Measurements from ENCODE around the gene GPS1.

GPS1 gene

DNA sequence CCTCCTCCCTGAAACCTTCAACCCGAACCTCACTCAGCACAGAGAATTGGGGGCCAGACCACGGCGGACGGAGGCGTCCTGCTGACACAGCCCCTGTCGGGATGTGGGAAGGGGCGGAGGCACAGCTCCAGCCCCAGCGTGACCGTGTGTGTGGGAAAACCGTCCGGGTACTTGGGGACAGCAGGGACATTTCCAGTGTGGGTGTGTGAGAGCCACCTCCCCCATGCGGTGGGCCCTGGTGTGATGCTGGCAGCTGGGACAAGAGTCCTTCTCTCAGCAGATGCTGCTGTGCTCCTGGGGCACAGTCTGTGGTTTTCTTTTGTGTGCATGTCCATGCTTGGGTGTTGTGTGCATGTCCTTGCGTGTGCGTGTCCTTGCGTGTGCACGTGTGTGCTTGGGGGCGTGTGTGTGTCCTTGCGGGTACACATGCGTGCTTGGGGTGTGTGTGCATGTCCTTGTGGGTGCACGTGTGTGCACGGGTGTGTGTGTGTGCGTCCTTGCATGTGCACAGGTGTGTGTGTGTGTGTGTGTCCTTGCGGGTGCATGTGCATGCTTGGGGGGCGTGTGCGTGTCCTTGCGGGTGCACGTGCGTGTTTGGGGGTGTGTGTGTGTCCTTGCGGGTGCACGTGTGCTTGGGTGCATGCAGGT, 45.9 kb upstream of the GPS1 start:
- no peak overlapping the region for H3K9ac ChIP-seq (ENCODE audit: low read length)
- H3K9me3 ChIP-seq (ENCODE audit: insufficient read depth, low read length), result no peaks in the 10 kb centered on the region
- no peaks in the 10 kb centered on the region for H3K4me1 ChIP-seq (ENCODE audit: low read length)
- H3K27ac ChIP-seq (ENCODE audit: low read length), result no peak overlapping the region
- no peaks in the 10 kb centered on the region for H4K20me1 ChIP-seq (ENCODE audit: insufficient read depth, low read length)
- no peak overlapping the region for H2AFZ ChIP-seq (ENCODE audit: low read depth, low read length)
- no peaks in the 10 kb centered on the region for H3K27me3 ChIP-seq (ENCODE audit: low read depth, low read length)
- no peaks in the 10 kb centered on the region for H3K79me2 ChIP-seq (ENCODE audit: low read length)
- H3K4me3 ChIP-seq (ENCODE audit: low read length), result no peak overlapping the region
- no peak overlapping the region for H3K4me2 ChIP-seq (ENCODE audit: low read length)
- TF ChIP-seq, protein P1, sequence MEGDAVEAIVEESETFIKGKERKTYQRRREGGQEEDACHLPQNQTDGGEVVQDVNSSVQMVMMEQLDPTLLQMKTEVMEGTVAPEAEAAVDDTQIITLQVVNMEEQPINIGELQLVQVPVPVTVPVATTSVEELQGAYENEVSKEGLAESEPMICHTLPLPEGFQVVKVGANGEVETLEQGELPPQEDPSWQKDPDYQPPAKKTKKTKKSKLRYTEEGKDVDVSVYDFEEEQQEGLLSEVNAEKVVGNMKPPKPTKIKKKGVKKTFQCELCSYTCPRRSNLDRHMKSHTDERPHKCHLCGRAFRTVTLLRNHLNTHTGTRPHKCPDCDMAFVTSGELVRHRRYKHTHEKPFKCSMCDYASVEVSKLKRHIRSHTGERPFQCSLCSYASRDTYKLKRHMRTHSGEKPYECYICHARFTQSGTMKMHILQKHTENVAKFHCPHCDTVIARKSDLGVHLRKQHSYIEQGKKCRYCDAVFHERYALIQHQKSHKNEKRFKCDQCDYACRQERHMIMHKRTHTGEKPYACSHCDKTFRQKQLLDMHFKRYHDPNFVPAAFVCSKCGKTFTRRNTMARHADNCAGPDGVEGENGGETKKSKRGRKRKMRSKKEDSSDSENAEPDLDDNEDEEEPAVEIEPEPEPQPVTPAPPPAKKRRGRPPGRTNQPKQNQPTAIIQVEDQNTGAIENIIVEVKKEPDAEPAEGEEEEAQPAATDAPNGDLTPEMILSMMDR (IDR thresholded peaks at IDR 0.05; ENCODE audit: low read depth, low read length), result no peak
- no peak for TF ChIP-seq EZH2phosphoT487 (IDR thresholded peaks at IDR 0.05; ENCODE audit: low read depth)
- no peaks in the 10 kb centered on the region for H3K36me3 ChIP-seq (replicated peaks; ENCODE audit: low read depth, low read length)

DNA sequence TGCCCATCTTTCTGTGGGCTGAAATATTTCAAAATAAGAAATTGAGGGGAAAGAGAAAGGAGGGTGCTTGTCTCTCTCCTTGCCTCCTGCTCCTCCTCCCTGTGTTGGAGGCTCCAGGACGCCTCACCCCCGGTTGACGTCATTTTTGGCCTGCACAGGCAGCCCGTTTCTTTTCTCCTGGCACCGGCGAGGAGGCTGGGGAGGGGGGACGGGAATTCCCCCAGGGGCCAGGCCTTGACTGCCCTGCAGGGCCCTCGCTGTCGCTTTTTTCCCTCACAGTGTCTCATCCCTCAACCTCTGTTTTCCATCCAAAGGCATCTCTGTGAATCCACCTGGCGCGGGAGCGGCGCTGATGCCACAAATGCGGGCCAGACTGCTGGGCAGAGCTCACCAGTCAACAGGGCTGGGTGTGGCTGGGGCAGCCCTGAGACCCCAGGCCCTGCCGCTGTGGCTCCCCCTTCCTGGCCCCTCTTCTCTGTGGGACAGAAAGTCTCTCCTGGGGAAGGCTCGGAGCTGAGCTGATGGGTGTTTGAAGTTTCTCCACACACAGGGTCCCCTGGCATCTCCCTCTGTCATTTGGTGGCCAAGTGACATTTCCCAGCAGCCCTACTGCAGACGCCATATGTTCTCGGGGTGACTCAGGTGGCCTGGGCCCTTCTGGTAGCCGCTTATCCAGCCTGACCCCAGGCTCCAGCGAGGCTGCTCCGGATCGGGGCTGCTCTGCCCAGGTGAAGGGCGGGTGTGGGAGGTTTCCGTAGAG, 45.0 kb upstream of the GPS1 start:
- Histone ChIP-seq H3K9ac (ENCODE audit: low read length) (no peak overlapping the region), H3K27ac (ENCODE audit: low read length) (no peak overlapping the region), H3K9me3 (ENCODE audit: insufficient read depth, low read length) (no peaks in the 10 kb centered on the region), H2AFZ (ENCODE audit: low read depth, low read length) (no peak overlapping the region), H3K79me2 (ENCODE audit: low read length) (no peaks in the 10 kb centered on the region), H4K20me1 (ENCODE audit: insufficient read depth, low read length) (no peaks in the 10 kb centered on the region), H3K4me1 (ENCODE audit: low read length) (no peaks in the 10 kb centered on the region), H3K4me2 (ENCODE audit: low read length) (no peak overlapping the region), H3K4me3 (ENCODE audit: low read length) (no peak overlapping the region), H3K27me3 (ENCODE audit: low read depth, low read length) (no peaks in the 10 kb centered on the region), H3K36me3 (replicated peaks; ENCODE audit: low read depth, low read length) (no peaks in the 10 kb centered on the region)
- TF ChIP-seq, protein P1 (IDR thresholded peaks at IDR 0.05; ENCODE audit: low read depth, low read length), result no peak
- TF ChIP-seq EZH2phosphoT487 (IDR thresholded peaks at IDR 0.05; ENCODE audit: low read depth), result no peak

DNA sequence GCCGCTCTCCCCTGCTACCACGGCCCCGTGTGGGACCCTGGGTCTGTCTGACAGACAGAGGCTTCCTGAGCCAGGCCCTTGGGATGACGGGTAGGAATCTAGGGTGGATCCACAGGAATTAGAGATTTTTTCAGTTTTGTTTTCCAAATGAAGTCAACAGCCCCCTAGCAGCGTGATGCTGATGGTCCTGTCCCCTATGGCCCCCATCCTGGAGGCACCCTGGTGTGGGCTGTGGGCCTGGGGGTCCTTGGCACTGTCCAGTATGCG, 44.5 kb upstream of the GPS1 start:
- Histone ChIP-seq H3K79me2 (ENCODE audit: low read length) (no peaks in the 10 kb centered on the region), H3K4me1 (ENCODE audit: low read length) (no peaks in the 10 kb centered on the region), H3K36me3 (replicated peaks; ENCODE audit: low read depth, low read length) (no peaks in the 10 kb centered on the region), H4K20me1 (ENCODE audit: insufficient read depth, low read length) (no peaks in the 10 kb centered on the region), H2AFZ (ENCODE audit: low read depth, low read length) (no peak overlapping the region), H3K4me3 (ENCODE audit: low read length) (no peak overlapping the region), H3K9ac (ENCODE audit: low read length) (no peak overlapping the region), H3K27ac (ENCODE audit: low read length) (no peak overlapping the region), H3K9me3 (ENCODE audit: insufficient read depth, low read length) (no peaks in the 10 kb centered on the region), H3K27me3 (ENCODE audit: low read depth, low read length) (no peaks in the 10 kb centered on the region), H3K4me2 (ENCODE audit: low read length) (no peak overlapping the region)
- TF ChIP-seq, protein P1 (IDR thresholded peaks at IDR 0.05; ENCODE audit: low read depth, low read length), result no peak
- no peak for TF ChIP-seq EZH2phosphoT487 (IDR thresholded peaks at IDR 0.05; ENCODE audit: low read depth)

DNA sequence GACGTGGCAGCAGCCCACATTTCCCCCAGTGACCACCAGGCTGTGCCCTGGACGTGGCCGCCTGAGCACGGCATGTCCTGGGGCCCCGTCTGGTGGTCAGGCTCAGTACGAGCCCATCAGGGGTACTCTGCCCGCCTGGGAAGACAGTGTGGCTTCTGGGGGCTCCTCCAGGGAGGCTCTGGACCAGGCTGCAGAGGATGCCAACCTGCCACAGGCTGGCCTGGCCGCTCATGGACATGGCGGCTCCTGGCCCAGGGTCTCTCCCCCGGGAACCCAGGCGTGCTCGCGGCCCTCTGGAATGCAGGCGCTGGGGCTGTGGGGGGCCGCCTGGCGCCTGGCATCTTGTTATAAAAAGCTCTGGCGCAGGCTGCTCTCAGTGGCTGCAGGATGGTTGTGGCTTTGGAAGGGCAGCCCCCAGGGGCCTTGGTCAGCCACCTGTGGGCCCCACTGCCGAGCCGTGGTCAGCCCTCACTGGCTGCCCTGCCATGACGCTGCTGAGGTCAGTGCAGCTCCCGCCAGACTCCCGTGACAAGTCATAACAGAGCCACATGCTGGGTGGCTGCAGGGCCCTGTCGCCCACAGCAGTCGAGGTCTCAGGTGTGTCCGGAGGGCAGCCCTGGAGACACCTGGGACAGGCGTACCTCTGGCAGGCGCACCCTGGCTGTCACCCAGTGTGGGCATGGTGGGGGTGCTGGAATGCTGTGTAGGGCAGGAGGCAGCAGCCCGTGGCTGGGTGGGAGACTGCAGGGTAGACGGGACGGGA, 44.0 kb upstream of the GPS1 start:
- Histone ChIP-seq H3K27ac (ENCODE audit: low read length) (no peak overlapping the region), H3K79me2 (ENCODE audit: low read length) (no peaks in the 10 kb centered on the region), H3K27me3 (ENCODE audit: low read depth, low read length) (no peaks in the 10 kb centered on the region), H3K36me3 (replicated peaks; ENCODE audit: low read depth, low read length) (no peaks in the 10 kb centered on the region), H4K20me1 (ENCODE audit: insufficient read depth, low read length) (no peaks in the 10 kb centered on the region), H3K4me3 (ENCODE audit: low read length) (no peak overlapping the region), H2AFZ (ENCODE audit: low read depth, low read length) (no peak overlapping the region), H3K9me3 (ENCODE audit: insufficient read depth, low read length) (no peaks in the 10 kb centered on the region), H3K9ac (ENCODE audit: low read length) (no peak overlapping the region), H3K4me2 (ENCODE audit: low read length) (no peak overlapping the region), H3K4me1 (ENCODE audit: low read length) (no peaks in the 10 kb centered on the region)
- TF ChIP-seq, protein P1 (IDR thresholded peaks at IDR 0.05; ENCODE audit: low read depth, low read length), result no peak
- TF ChIP-seq EZH2phosphoT487 (IDR thresholded peaks at IDR 0.05; ENCODE audit: low read depth), result no peak
